Calu3 (cell line): ENCODE data around the gene CLASP2. TPM values are rescaled to one million over a fixed set of nuclear protein-coding genes. Genes with fewer than 3 reads are reported as not detected.

Experiments
- BruUV-seq: library from RNA; stranded (reverse); fragments of 400-500 nt; replicated peaks from 2 replicates; lab custom pipeline; 2021; lab: Mats Ljungman, UMichigan
- CTCF ChIA-PET: fragments of 300-600 bp; sonication (Branson Sonifier 250); formaldehyde crosslinking; loops from one replicate; lab custom pipeline; 2022; ENCODE audit warnings: antibody characterized with exemption; lab: Charles Lee
- DNase-seq: peaks from one replicate; pipeline ENCODE4 v3.0.0; 2022
- H3K27ac Mint-ChIP-seq: one replicate; pipeline ENCODE4 v1.8.0; 2022; ENCODE audit warnings: mixed read lengths; ENCODE audit not compliant: unreplicated experiment
- H3K27me3 Mint-ChIP-seq: one replicate; pipeline ENCODE4 v1.8.0; 2022; ENCODE audit warnings: mixed read lengths; ENCODE audit not compliant: unreplicated experiment
- H3K36me3 Mint-ChIP-seq: one replicate; pipeline ENCODE4 v1.8.0; 2022; ENCODE audit warnings: mild to moderate bottlenecking, moderate library complexity, mixed read lengths; ENCODE audit not compliant: insufficient read depth, unreplicated experiment
- H3K4me1 Mint-ChIP-seq: one replicate; pipeline ENCODE4 v1.8.0; 2022; ENCODE audit warnings: mild to moderate bottlenecking, low read depth, mixed read lengths; ENCODE audit not compliant: unreplicated experiment
- H3K4me3 Mint-ChIP-seq: one replicate; pipeline ENCODE4 v1.8.0; 2022; ENCODE audit warnings: mild to moderate bottlenecking, low read depth, moderate library complexity, mixed read lengths; ENCODE audit not compliant: unreplicated experiment
- H3K9me3 Mint-ChIP-seq: one replicate; pipeline ENCODE4 v1.8.0; 2022; ENCODE audit warnings: low read depth, mixed read lengths; ENCODE audit not compliant: unreplicated experiment
- intact Hi-C: fragments of 100-400 bp; cut with micrococcal nuclease; formaldehyde crosslinking; loops from one replicate; pipeline ENCODE4 v1.10.0; 2022; ENCODE audit not compliant: unreplicated experiment
- total RNA-seq: library from RNA; stranded (reverse); gene quantifications from 2 replicates; pipeline ENCODE4 v1.2.3, GENCODE V29; 2022
- TF ChIP-seq, protein P1 (sequence below): fragments of 200-600 bp; IDR thresholded peaks from one replicate; pipeline ENCODE4 v1.8.0; 2022; ENCODE audit warnings: antibody characterized with exemption; ENCODE audit not compliant: unreplicated experiment

CLASP2 gene
- total RNA-seq, 1 experiment from 2014 or later = 56.4 TPM

GRCh38 chr3:33650495-33650894 lies 67.6 kb downstream of the CLASP2 start:
- Mint-ChIP-seq H3K9me3 (no peaks in the 10 kb centered on the region), H3K27me3 (no peaks in the 10 kb centered on the region), H3K36me3 (no peaks in the 10 kb centered on the region), H3K27ac (no peak overlapping the region), H3K4me3 (no peak overlapping the region), H3K4me1 (no peaks in the 10 kb centered on the region)
- TF ChIP-seq, protein P1, sequence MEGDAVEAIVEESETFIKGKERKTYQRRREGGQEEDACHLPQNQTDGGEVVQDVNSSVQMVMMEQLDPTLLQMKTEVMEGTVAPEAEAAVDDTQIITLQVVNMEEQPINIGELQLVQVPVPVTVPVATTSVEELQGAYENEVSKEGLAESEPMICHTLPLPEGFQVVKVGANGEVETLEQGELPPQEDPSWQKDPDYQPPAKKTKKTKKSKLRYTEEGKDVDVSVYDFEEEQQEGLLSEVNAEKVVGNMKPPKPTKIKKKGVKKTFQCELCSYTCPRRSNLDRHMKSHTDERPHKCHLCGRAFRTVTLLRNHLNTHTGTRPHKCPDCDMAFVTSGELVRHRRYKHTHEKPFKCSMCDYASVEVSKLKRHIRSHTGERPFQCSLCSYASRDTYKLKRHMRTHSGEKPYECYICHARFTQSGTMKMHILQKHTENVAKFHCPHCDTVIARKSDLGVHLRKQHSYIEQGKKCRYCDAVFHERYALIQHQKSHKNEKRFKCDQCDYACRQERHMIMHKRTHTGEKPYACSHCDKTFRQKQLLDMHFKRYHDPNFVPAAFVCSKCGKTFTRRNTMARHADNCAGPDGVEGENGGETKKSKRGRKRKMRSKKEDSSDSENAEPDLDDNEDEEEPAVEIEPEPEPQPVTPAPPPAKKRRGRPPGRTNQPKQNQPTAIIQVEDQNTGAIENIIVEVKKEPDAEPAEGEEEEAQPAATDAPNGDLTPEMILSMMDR = no peak
- intact Hi-C loops = no loop called here
- DNase-seq = no peak
- CTCF ChIA-PET = interaction anchor here (0.7 kb wide), 1 partner anchor 10 kb away, joined by 3 read pairs; no protein-coding TSS in a partner anchor
- no TSS peak for BruUV-seq

- no peak for DNase-seq
- no peaks in the 10 kb centered on the region for H3K9me3 Mint-ChIP-seq
- H3K27me3 Mint-ChIP-seq = no peaks in the 10 kb centered on the region
- H3K36me3 Mint-ChIP-seq = peaks cover 5% of the 10 kb centered on the region
- CTCF ChIA-PET = no interaction called here
- H3K4me3 Mint-ChIP-seq = no peak overlapping the region
- intact Hi-C loops = no loop called here
- no TSS peak for BruUV-seq
- TF ChIP-seq, protein P1 = no peak
- no peaks in the 10 kb centered on the region for H3K4me1 Mint-ChIP-seq
- no peak overlapping the region for H3K27ac Mint-ChIP-seq
These were observed 69.3 kb downstream of the CLASP2 start for GRCh38 chr3:33648793-33649192.

DNA sequence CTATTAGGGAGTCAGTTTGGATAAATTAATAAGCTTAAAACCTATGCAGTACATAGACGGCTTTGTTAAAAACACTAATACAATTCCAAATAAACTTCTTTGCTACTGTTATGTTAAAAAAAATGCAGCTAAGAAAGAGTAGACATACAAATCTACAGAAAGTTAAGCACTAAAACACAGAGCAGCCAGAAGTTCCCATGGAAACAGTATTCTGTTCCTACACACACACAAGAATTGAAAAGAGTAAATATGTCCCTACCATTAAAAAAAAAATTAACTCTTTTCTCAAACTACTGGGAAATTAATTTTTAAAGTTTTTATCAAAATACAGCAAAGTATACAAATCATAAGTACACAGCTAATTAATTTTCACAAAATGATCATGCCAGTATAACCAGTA lies 71.6 kb downstream of the CLASP2 start:
- Mint-ChIP-seq H3K27me3 (no peaks in the 10 kb centered on the region), H3K9me3 (no peaks in the 10 kb centered on the region), H3K4me1 (no peaks in the 10 kb centered on the region), H3K4me3 (no peak overlapping the region), H3K27ac (no peak overlapping the region), H3K36me3 (peaks cover 5% of the 10 kb centered on the region)
- no peak for DNase-seq
- intact Hi-C loops = no loop called here
- CTCF ChIA-PET = interaction anchor here (0.5 kb wide), 1 partner anchor 1426 kb away, joined by 3 read pairs; no protein-coding TSS in a partner anchor
- TF ChIP-seq, protein P1 = no peak
- BruUV-seq = no TSS peak

DNA sequence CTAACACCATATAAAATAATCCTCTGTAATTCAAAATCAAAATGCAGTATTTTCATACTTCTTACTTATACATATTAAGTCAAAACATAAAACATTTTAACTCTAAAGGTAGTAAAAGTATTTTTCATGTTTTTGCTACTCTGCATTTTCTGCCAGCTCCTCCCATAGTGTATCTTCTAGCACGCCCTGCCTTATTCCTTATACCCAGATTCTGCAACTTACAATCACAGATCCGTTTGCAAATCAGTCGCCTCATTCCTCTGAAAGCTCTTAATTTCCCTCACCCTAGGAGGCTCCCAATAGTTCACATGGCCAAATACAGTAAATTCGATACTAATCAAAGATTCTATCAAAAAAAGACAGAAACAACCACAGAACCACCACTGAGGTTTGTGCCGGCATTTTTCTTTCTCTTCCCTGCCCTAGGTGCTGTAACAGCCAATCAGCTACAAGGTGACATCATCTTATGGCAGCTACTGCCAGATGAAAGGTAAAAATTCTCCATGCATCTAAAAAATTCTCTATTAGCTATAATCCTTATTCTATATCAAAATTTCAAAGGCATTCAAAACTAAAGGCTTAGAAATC lies 72.9 kb downstream of the CLASP2 start:
- CTCF ChIA-PET = no interaction called here
- intact Hi-C loops = no loop called here

More for the DNA sequence above, 72.9 kb downstream of the CLASP2 start:
- H3K4me3 Mint-ChIP-seq = no peak overlapping the region
- BruUV-seq = no TSS peak
- H3K4me1 Mint-ChIP-seq = no peaks in the 10 kb centered on the region
- no peak for DNase-seq
- no peak overlapping the region for H3K27ac Mint-ChIP-seq
- no peaks in the 10 kb centered on the region for H3K27me3 Mint-ChIP-seq
- H3K9me3 Mint-ChIP-seq = no peaks in the 10 kb centered on the region
- TF ChIP-seq, protein P1 = no peak
- H3K36me3 Mint-ChIP-seq = peaks cover 5% of the 10 kb centered on the region
